Endothelial cell of umbilical vein (primary cell): ENCODE results near the gene PLBD1. TPM values are rescaled to one million over a fixed set of nuclear protein-coding genes. Genes with fewer than 3 reads are reported as not detected.

Experiments used
- BruUV-seq: library from RNA; stranded (reverse); fragments of 400-500 nt; replicated peaks from 2 replicates; lab custom pipeline; 2021; lab: Mats Ljungman, UMichigan
- CTCF ChIA-PET: fragments of 300-600, 350-600 bp; sonication (Branson Sonifier 250); formaldehyde crosslinking; loops from one replicate; lab custom pipeline; 2021; ENCODE audit warnings: antibody characterized with exemption, inconsistent platforms; lab: Charles Lee
- POLR2A ChIA-PET: fragments of 300-600, 350-600 bp; sonication (Branson Sonifier 250); formaldehyde crosslinking; loops from one replicate; lab custom pipeline; 2021; ENCODE audit warnings: antibody characterized with exemption, inconsistent platforms; lab: Charles Lee
- DNase-seq: peaks from one replicate; pipeline ENCODE4 v3.0.0-alpha.2; 2011; ENCODE audit warnings: low read depth, low spot score
- FAIRE-seq: peaks from 2 replicates; lab custom pipeline; 2011; peaks lifted over from hg19 to GRCh38; lab: Jason Lieb, UNC
- H2AFZ ChIP-seq: 2 replicates; pipeline ENCODE4 v1.6.0; 2012; ENCODE audit warnings: low read depth, low read length, control low read depth, inconsistent platforms
- H3K27ac ChIP-seq: 2 replicates; pipeline ENCODE4 v1.5.1; 2011; ENCODE audit warnings: low read depth, mild to moderate bottlenecking, control low read depth, low read length, moderate library complexity; ENCODE audit not compliant: insufficient read depth
- H3K27me3 ChIP-seq, 2 experiments: 2 replicates each; pipeline versions ENCODE4 v1.6.0 to v1.6.1; 2011; ENCODE audit warnings: low read length in 2 of 2, mixed read lengths in 1 of 2; ENCODE audit not compliant: control insufficient read depth in 2 of 2, insufficient read depth in 2 of 2
- H3K36me3 ChIP-seq, 2 experiments: 2 replicates in 1 of 2; 3 replicates in 1 of 2; pipeline ENCODE4 v1.5.1; 2011; ENCODE audit warnings: low read length in 2 of 2, mild to moderate bottlenecking in 1 of 2, moderate library complexity in 1 of 2; ENCODE audit not compliant: control insufficient read depth in 2 of 2, insufficient read depth in 2 of 2; ENCODE audit errors: extremely low read depth in 1 of 2
- H3K4me1 ChIP-seq: 3 replicates; pipeline ENCODE4 v1.5.1; 2011; ENCODE audit warnings: mild to moderate bottlenecking, low read length; ENCODE audit not compliant: control insufficient read depth, insufficient read depth; ENCODE audit errors: extremely low read depth
- H3K4me2 ChIP-seq: 2 replicates; pipeline ENCODE4 v1.6.1; 2011; ENCODE audit warnings: low read length, control low read depth, mixed read lengths; ENCODE audit not compliant: insufficient read depth
- H3K4me3 ChIP-seq, 3 experiments: fragments of 200-600 bp in 1 of 3; sonication (generic), shearing (Covaris generic) in 1 of 3; replicated peaks in 1 of 3; 2 replicates each; pipeline ENCODE4 v1.5.1; 2011 to 2016; ENCODE audit warnings: control low read depth in 3 of 3, low read length in 3 of 3, mild to moderate bottlenecking in 2 of 3, inconsistent platforms in 1 of 3, low read depth in 1 of 3, moderate library complexity in 1 of 3; ENCODE audit not compliant: insufficient read depth in 1 of 3
- H3K79me2 ChIP-seq: 2 replicates; pipeline ENCODE4 v1.6.0; 2012; ENCODE audit warnings: low read length, inconsistent platforms; ENCODE audit not compliant: control insufficient read depth, insufficient read depth
- H3K9ac ChIP-seq: replicated peaks from 2 replicates; pipeline ENCODE3; 2011; ENCODE audit warnings: low read length, control low read depth; ENCODE audit not compliant: insufficient read depth; ENCODE audit errors: extremely low read depth
- H3K9me1 ChIP-seq: replicated peaks from 3 replicates; pipeline ENCODE4 v1.6.0; 2011; ENCODE audit warnings: mild to moderate bottlenecking, low read length; ENCODE audit not compliant: control insufficient read depth, insufficient read depth; ENCODE audit errors: extremely low read depth
- H3K9me3 ChIP-seq: replicated peaks from 2 replicates; pipeline ENCODE4 v1.5.1; 2012; ENCODE audit warnings: low read length, inconsistent platforms; ENCODE audit not compliant: control insufficient read depth, insufficient read depth
- H4K20me1 ChIP-seq: replicated peaks from 2 replicates; pipeline ENCODE3; 2011; ENCODE audit warnings: mild to moderate bottlenecking, low read length; ENCODE audit not compliant: control insufficient read depth, insufficient read depth; ENCODE audit errors: extremely low read depth
- EZH2 ChIP-seq: IDR thresholded peaks from 2 replicates; pipeline ENCODE4 v1.6.1; 2012; ENCODE audit warnings: borderline replicate concordance, low read depth, mild to moderate bottlenecking, moderate library complexity, low read length, inconsistent platforms; ENCODE audit not compliant: severe bottlenecking
- dilution Hi-C: fragments of 300-500 bp; cut with MboI; formaldehyde crosslinking; loops from one replicate; pipeline ENCODE4 v1.15.0; 2019; ENCODE audit warnings: low sequenced_read_pairs; ENCODE audit not compliant: extremely low pct_ligation_motif_present
- intact Hi-C: fragments of 100-400 bp; cut with micrococcal nuclease; formaldehyde crosslinking; loops from one replicate; pipeline ENCODE4 v1.10.0; 2022
- polyA plus RNA-seq, 4 experiments: library from polyadenylated mRNA; depleted of rRNA in 3 of 4; stranded (reverse) in 3 of 4; unstranded in 1 of 4; fragments of >200 nt; gene quantifications; 2 replicates each; pipeline versions ENCODE4 v1.2.1 to v1.2.3, GENCODE V29; 2011 to 2012; ENCODE audit warnings: missing spikeins in 1 of 4
- small RNA-seq: library from RNA; depleted of rRNA; stranded (forward); fragments of <200 nt; gene quantifications from one replicate; pipeline ENCODE3, GENCODE V24; 2012; ENCODE audit warnings: low replicate concordance, low read depth; ENCODE audit not compliant: insufficient read depth, insufficient read length
- total RNA-seq: library from RNA; stranded (reverse); gene quantifications from 2 replicates; pipeline ENCODE4 v1.2.3, GENCODE V29; 2021
- TF ChIP-seq, protein P1 (sequence below), 2 donors: IDR thresholded peaks; 1 replicate in 1 of 2; 2 replicates in 1 of 2; pipeline ENCODE4 v1.5.1; 2011; ENCODE audit warnings: low read length in 2 of 2, mild to moderate bottlenecking in 2 of 2, moderate library complexity in 2 of 2, control low read depth in 1 of 2, inconsistent platforms in 1 of 2, low read depth in 1 of 2; ENCODE audit not compliant: insufficient read depth in 1 of 2; ENCODE audit errors: extremely low read depth in 1 of 2

PLBD1 gene
- total and polyA plus RNA-seq, 2 donors (not counting 3 experiments of a cell fraction or from before 2014, with no cell fraction given) = 0.04 TPM; not detected in 1

DNA sequence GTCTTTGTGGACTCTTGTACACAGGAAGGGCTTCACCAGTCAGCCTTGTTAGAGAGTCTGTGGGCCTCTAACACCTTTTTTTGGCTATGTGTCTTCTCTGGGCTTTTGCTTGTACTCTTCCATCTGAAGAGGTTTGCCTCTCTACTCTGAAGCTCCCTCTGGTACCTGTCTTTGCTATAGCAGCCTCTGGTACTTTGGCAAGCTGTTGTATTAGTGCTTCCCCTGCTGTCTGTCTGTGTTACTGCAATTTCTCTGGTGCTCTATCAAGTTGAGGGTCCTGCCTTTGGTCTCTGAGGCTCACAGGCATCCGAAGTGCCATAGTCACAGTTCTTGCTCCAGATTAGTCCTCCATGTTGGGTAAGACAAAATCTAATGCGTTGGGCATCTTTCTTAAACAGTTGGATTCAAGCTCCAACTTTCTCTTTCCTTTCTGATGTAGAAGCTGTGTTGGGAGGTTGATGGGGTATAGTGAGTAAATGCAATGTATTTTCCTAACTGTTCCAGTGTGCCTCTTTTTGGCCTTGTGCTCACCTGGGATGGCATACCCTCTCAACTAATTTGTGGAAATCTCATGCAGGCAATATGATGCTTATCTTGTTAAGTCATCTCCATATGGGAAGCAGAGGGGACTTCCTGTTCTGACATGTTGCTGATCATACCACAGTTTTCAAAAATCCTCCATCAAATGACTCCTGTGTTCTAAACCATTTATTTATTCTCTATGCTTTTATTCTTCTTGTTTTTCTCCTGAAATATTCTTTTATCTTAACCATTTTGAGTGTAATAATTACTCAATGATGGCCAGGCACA, 113.4 kb downstream of the PLBD1 start:
- no peak overlapping the region for H2AFZ ChIP-seq
- H3K27ac ChIP-seq = no peak overlapping the region
- intact Hi-C loops = loop anchor here (1.0 kb wide), 2 partner anchors 198 to 216 kb away; no protein-coding TSS in a partner anchor
- POLR2A ChIA-PET = interaction anchor here (0.6 to 0.7 kb wide), 2 partner anchors 86 to 473 kb away, joined by 4 read pairs; no protein-coding TSS in a partner anchor
- no peaks in the 10 kb centered on the region for H3K9me3 ChIP-seq
- dilution Hi-C loops = no loop called here
- H3K4me3 ChIP-seq = no peak overlapping the region
- no peaks in the 10 kb centered on the region for H3K27me3 ChIP-seq
- DNase-seq (peak; percentile 33), FAIRE-seq (no peak)
- peaks cover 15% of the 10 kb centered on the region for H3K79me2 ChIP-seq
- H3K9me1 ChIP-seq = no peaks in the 10 kb centered on the region
- no peaks in the 10 kb centered on the region for H3K4me1 ChIP-seq
- BruUV-seq = no TSS peak
- H4K20me1 ChIP-seq = peaks cover 2% of the 10 kb centered on the region
- H3K9ac ChIP-seq = no peak overlapping the region
- no peak overlapping the region for H3K4me2 ChIP-seq
- TF ChIP-seq, protein P1, sequence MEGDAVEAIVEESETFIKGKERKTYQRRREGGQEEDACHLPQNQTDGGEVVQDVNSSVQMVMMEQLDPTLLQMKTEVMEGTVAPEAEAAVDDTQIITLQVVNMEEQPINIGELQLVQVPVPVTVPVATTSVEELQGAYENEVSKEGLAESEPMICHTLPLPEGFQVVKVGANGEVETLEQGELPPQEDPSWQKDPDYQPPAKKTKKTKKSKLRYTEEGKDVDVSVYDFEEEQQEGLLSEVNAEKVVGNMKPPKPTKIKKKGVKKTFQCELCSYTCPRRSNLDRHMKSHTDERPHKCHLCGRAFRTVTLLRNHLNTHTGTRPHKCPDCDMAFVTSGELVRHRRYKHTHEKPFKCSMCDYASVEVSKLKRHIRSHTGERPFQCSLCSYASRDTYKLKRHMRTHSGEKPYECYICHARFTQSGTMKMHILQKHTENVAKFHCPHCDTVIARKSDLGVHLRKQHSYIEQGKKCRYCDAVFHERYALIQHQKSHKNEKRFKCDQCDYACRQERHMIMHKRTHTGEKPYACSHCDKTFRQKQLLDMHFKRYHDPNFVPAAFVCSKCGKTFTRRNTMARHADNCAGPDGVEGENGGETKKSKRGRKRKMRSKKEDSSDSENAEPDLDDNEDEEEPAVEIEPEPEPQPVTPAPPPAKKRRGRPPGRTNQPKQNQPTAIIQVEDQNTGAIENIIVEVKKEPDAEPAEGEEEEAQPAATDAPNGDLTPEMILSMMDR (IDR thresholded peaks at IDR 0.05; ENCODE audit: extremely low read depth in 1 of 2, insufficient read depth in 1 of 2, low read depth in 1 of 2, low read length in 2 of 2) = peak; percentile 59 to 63
- no peak for TF ChIP-seq EZH2
- peaks cover 2 to 5% of the 10 kb centered on the region in 2 experiments for H3K36me3 ChIP-seq
- CTCF ChIA-PET = interaction anchor here (1.0 to 5.3 kb wide), 20 partner anchors 9 to 268 kb away, joined by 3 to 87 read pairs (median 5); partner anchors contain the start of gene ATF7IP

Small RNA genes within 50 kb of the gene (small RNA-seq; reads per million reads assigned to genes)
- not detected for gene RN7SKP134

Other genes starting within 250 kb of the PLBD1 start
- 72.4 and 73.5 TPM in 2 replicates for gene ATF7IP, start 202.2 kb downstream of the PLBD1 start, total RNA-seq
- gene ATF7IP, start 202.2 kb downstream of the PLBD1 start, polyA plus RNA-seq = 12.4 and 14.5 TPM in 2 replicates
- gene GUCY2C, start 128.7 kb upstream of the PLBD1 start, total RNA-seq = not detected in 2 replicates
- gene GUCY2C, start 128.7 kb upstream of the PLBD1 start, polyA plus RNA-seq = not detected in 2 replicates
- 70.5 and 77.1 TPM in 2 replicates for gene WBP11, start 235.6 kb upstream of the PLBD1 start, total RNA-seq
- 10.6 and 11.4 TPM in 2 replicates for gene WBP11, start 235.6 kb upstream of the PLBD1 start, polyA plus RNA-seq
- 1.1 and 1.3 TPM in 2 replicates for gene C12orf60, start 235.8 kb upstream of the PLBD1 start, total RNA-seq
- 0.52 and 0.57 TPM in 2 replicates for gene C12orf60, start 235.8 kb upstream of the PLBD1 start, polyA plus RNA-seq
- gene SMCO3, start 246.3 kb upstream of the PLBD1 start, total RNA-seq = 0.25 and 0.35 TPM in 2 replicates
- gene SMCO3, start 246.3 kb upstream of the PLBD1 start, polyA plus RNA-seq = 0.33 and 0.37 TPM in 2 replicates